Measurements from ENCODE around the gene AKNAD1. TPM values are rescaled to one million over a fixed set of nuclear protein-coding genes. Genes with fewer than 3 reads are reported as not detected.

Gene AKNAD1
- total and polyA plus RNA-seq, 2 of the 8 experiments (the other 6 are each of a cell fraction or from before 2014, with no cell fraction given) = not detected

GRCh38 chr1:108819878-108820277 lies 37.0 kb downstream of the AKNAD1 start (continued):
- TF ChIP-seq CHD7 (IDR thresholded peaks at IDR 0.05; ENCODE audit: insufficient replicate concordance, low read length) (no peak), PHF8 (conservative IDR thresholded peaks at IDR 0.05; ENCODE audit: low read depth, low read length) (no peak), BCL11A (IDR thresholded peaks at IDR 0.05; ENCODE audit: low read depth in 2 of 2, low read length in 2 of 2) (no peak), SRF (IDR thresholded peaks at IDR 0.05; ENCODE audit: low read depth, low read length) (no peak), SIRT6 (IDR thresholded peaks at IDR 0.05; ENCODE audit: low read length) (no peak), RNF2 (IDR thresholded peaks at IDR 0.05; ENCODE audit: borderline replicate concordance, low read depth, low read length, missing control alignments, poor library complexity, severe bottlenecking) (no peak), E2F6 (IDR thresholded peaks at IDR 0.05) (no peak), HDAC2 (IDR thresholded peaks at IDR 0.05; ENCODE audit: borderline replicate concordance in 1 of 2, low read depth in 2 of 2, low read length in 2 of 2) (no peak), MAX (IDR thresholded peaks at IDR 0.05) (no peak), JUND (IDR thresholded peaks at IDR 0.05; ENCODE audit: low read length) (no peak)
